Measurements from ENCODE around the gene NLRC5. TPM values are rescaled to one million over a fixed set of nuclear protein-coding genes. Genes with fewer than 3 reads are reported as not detected.

The NLRC5 gene
- total and polyA plus RNA-seq, 9 of the 15 experiments (the other 6 are each of a cell fraction or from before 2014, with no cell fraction given), result 0.59 to 0.71 TPM; not detected in 7

- FAIRE-seq, result no peak
- H3K27ac ChIP-seq (ENCODE audit: extremely low read depth, low read depth, low read length), result no peak overlapping the region
- peaks cover 4 to 20% of the 10 kb centered on the region in 2 experiments; a peak in 3 of 5 replicates for H3K4me1 ChIP-seq (replicated peaks in 1 of 2; ENCODE audit: control insufficient read depth in 2 of 2, insufficient read depth in 2 of 2, low read length in 2 of 2)
- no peaks in the 10 kb centered on the region for H3K79me2 ChIP-seq (ENCODE audit: control insufficient read depth, insufficient read depth, low read length)
- intact Hi-C loops (cut with micrococcal nuclease) (no loop called here), in situ Hi-C loops (cut with MboI) (no loop called here)
- ATAC-seq, result no peak
- H3K36me3 ChIP-seq (ENCODE audit: control insufficient read depth, insufficient read depth, low read length), result no peaks in the 10 kb centered on the region
- WGBS (ENCODE audit: insufficient coverage, low coverage, missing lambda C conversion rate), result 24% methylated on average over 2 of the region's 2 CpGs
- H4K20me1 ChIP-seq (replicated peaks; ENCODE audit: control insufficient read depth, insufficient read depth, low read length), result no peaks in the 10 kb centered on the region; the same call in 1 of the 2 replicates
- H3K9ac ChIP-seq (ENCODE audit: insufficient read depth in 1 of 2, low read depth in 2 of 2, low read length in 2 of 2), result no peak overlapping the region
- no peaks in the 10 kb centered on the region for H3K9me3 ChIP-seq (replicated peaks; ENCODE audit: control insufficient read depth, insufficient read depth, low read depth, low read length)
- DNase-seq (ENCODE audit: extremely low read depth in 1 of 4, low spot score in 3 of 4), result no peak
- H2AFZ ChIP-seq (ENCODE audit: low read depth, low read length), result no peak overlapping the region
- BruUV-seq (replicated peaks), result no TSS peak
- POLR2A ChIA-PET, result interaction anchor here (1.0 kb wide), 1 partner anchor 185 kb away, joined by 3 read pairs; no protein-coding TSS in a partner anchor
- H3K27me3 ChIP-seq (ENCODE audit: control insufficient read depth in 2 of 2, insufficient read depth in 2 of 2, low read length in 2 of 2), result no peaks in the 10 kb centered on the region; a peak in 1 of 5 replicates
- CTCF ChIA-PET (ENCODE audit: low intra/inter-chr PET ratio), result no interaction called here
- H3K9me1 ChIP-seq (ENCODE audit: control insufficient read depth, insufficient read depth, low read length), result no peaks in the 10 kb centered on the region
- H3K4me2 ChIP-seq (ENCODE audit: insufficient read depth, low read length), result no peak overlapping the region
- H3K4me3 ChIP-seq, result no peak overlapping the region
- TF ChIP-seq DIDO1 (tag; IDR thresholded peaks at IDR 0.05; ENCODE audit: low read depth) (no peak), ZNF507 (tag; conservative IDR thresholded peaks at IDR 0.05) (no peak), PATZ1 (CRISPR knock-in tag; IDR thresholded peaks at IDR 0.05; ENCODE audit: borderline replicate concordance) (no peak), MTF1 (CRISPR knock-in tag; IDR thresholded peaks at IDR 0.05; ENCODE audit: borderline replicate concordance) (no peak), XRCC4 (IDR thresholded peaks at IDR 0.05; ENCODE audit: extremely low read depth, insufficient read depth, insufficient read length) (no peak), PHF8 (IDR thresholded peaks at IDR 0.05; ENCODE audit: borderline replicate concordance, low read length) (no peak), USF1 (CRISPR knock-in tag; IDR thresholded peaks at IDR 0.05) (no peak), ZNF318 (IDR thresholded peaks at IDR 0.05; ENCODE audit: borderline replicate concordance in 1 of 2, low read depth in 1 of 2) (no peak), MEF2D (tag; conservative IDR thresholded peaks at IDR 0.05; ENCODE audit: low read depth) (no peak)
Measured at GRCh38 chr16:57118461-57119084, 129.2 kb downstream of the NLRC5 start.
